HepG2 (cell line): ENCODE measurements around the gene KAZN. TPM values are rescaled to one million over a fixed set of nuclear protein-coding genes. Genes with fewer than 3 reads are reported as not detected.

Experiments used
- ATAC-seq: fragments of 200-7000 bp; cut with Tn5 transposase; 3 replicates; pipeline ENCODE4 v1.9.1; 2020; ENCODE audit warnings: mild to moderate bottlenecking, moderate library complexity
- BruUV-seq: library from RNA; stranded (reverse); fragments of 400-500 nt; replicated peaks from 2 replicates; lab custom pipeline; 2021; lab: Mats Ljungman, UMichigan
- CTCF ChIA-PET: fragments of 300-600 bp; formaldehyde crosslinking; extraction: SDS; loops from one replicate; lab custom pipeline; 2021; ENCODE audit warnings: low total read pairs, inconsistent platforms, low intra/inter-chr PET ratio; lab: Yijun Ruan, JAX
- POLR2A ChIA-PET: fragments of 350-600 bp; sonication (Branson Sonifier 250); formaldehyde crosslinking; loops from one replicate; lab custom pipeline; 2020; ENCODE audit warnings: antibody characterized with exemption, inconsistent platforms; lab: Yijun Ruan, JAX
- DNase-seq: peaks from one replicate; pipeline ENCODE4 v3.0.0-alpha.2; 2015; ENCODE audit warnings: low spot score
- FAIRE-seq: peaks from 3 replicates; lab custom pipeline; 2011; peaks lifted over from hg19 to GRCh38; lab: Jason Lieb, UNC
- H2AFZ ChIP-seq: one replicate; pipeline ENCODE4 v1.6.1; 2011; ENCODE audit warnings: low read length, inconsistent platforms
- H3K27ac ChIP-seq: fragments of 300-600 bp; 3 replicates; pipeline ENCODE4 v1.8.0; 2011; ENCODE audit warnings: mixed run types, mild to moderate bottlenecking, mixed read lengths, low read length, inconsistent platforms; ENCODE audit not compliant: insufficient read depth; ENCODE audit errors: extremely low read length
- H3K27me3 ChIP-seq, 2 experiments: fragments of 200-600 bp in 1 of 2; 2 replicates in 1 of 2; 3 replicates in 1 of 2; pipeline versions ENCODE4 v1.6.0 to v1.8.0; 2011; ENCODE audit warnings: low read length in 2 of 2, mild to moderate bottlenecking in 2 of 2, moderate library complexity in 2 of 2, inconsistent platforms in 1 of 2; ENCODE audit not compliant: insufficient read depth in 2 of 2, control insufficient read depth in 1 of 2
- H3K36me3 ChIP-seq, 2 experiments: fragments of 200-600 bp in 1 of 2; replicated peaks in 1 of 2; 2 replicates in 1 of 2; 3 replicates in 1 of 2; pipeline versions ENCODE4 v1.5.1 to v1.8.0; 2011; ENCODE audit warnings: low read length in 2 of 2, inconsistent platforms in 1 of 2; ENCODE audit not compliant: insufficient read depth in 2 of 2, control insufficient read depth in 1 of 2
- H3K4me1 ChIP-seq: 2 replicates; pipeline ENCODE4 v1.5.1; 2012; ENCODE audit warnings: low read length, inconsistent platforms; ENCODE audit not compliant: insufficient read depth
- H3K4me2 ChIP-seq: 2 replicates; pipeline ENCODE4 v1.6.0; 2011; ENCODE audit warnings: low read depth, low read length, inconsistent platforms
- H3K4me3 ChIP-seq, 3 experiments: fragments of 200-600 bp in 1 of 3; sonication (generic), shearing (Covaris generic) in 1 of 3; replicated peaks in 1 of 3; 2 replicates each; pipeline ENCODE4 v1.5.1; 2011 to 2016; ENCODE audit warnings: low read length in 3 of 3, inconsistent platforms in 2 of 3, low read depth in 2 of 3, mild to moderate bottlenecking in 2 of 3, control low read depth in 1 of 3, mixed read lengths in 1 of 3; ENCODE audit not compliant: insufficient read depth in 1 of 3
- H3K79me2 ChIP-seq: one replicate; pipeline ENCODE4 v1.6.1; 2011; ENCODE audit warnings: low read length, inconsistent platforms; ENCODE audit not compliant: insufficient read depth
- H3K9ac ChIP-seq: 2 replicates; pipeline ENCODE4 v1.6.0; 2011; ENCODE audit warnings: mild to moderate bottlenecking, low read depth, low read length, inconsistent platforms; ENCODE audit not compliant: insufficient read depth
- H3K9me3 ChIP-seq: 2 replicates; pipeline ENCODE4 v1.5.1; 2012; ENCODE audit warnings: mild to moderate bottlenecking, low read length
- H4K20me1 ChIP-seq: 2 replicates; pipeline ENCODE4 v1.6.0; 2011; ENCODE audit warnings: inconsistent platforms, mild to moderate bottlenecking, low read length, moderate library complexity; ENCODE audit not compliant: insufficient read depth
- ATF7 ChIP-seq, 2 experiments: fragments of 450-650 bp in 1 of 2; sonication (generic) in 1 of 2; formaldehyde crosslinking in 1 of 2; IDR thresholded peaks; 2 replicates each; pipeline versions ENCODE4 v1.4.0 to v1.6.1; 2016 to 2020; ENCODE audit warnings: antibody characterized with exemption in 1 of 2, mild to moderate bottlenecking in 1 of 2, missing genetic modification reagents in 1 of 2
- CREB1 ChIP-seq, 2 experiments: fragments of 450-650 bp in 1 of 2; IDR thresholded peaks; 2 replicates each; pipeline ENCODE4 v1.6.1; 2016 to 2017; ENCODE audit warnings: control low read depth in 1 of 2, mild to moderate bottlenecking in 1 of 2, missing compliant biosample characterization in 1 of 2, missing genetic modification characterization in 1 of 2
- HHEX ChIP-seq: IDR thresholded peaks from 2 replicates; pipeline ENCODE4 v1.6.1; 2016; ENCODE audit warnings: control low read depth
- MTF1 ChIP-seq: sonication (generic); formaldehyde crosslinking; IDR thresholded peaks from 2 replicates; pipeline ENCODE4 v1.5.0; 2020; ENCODE audit warnings: missing genetic modification reagents
- NFIB ChIP-seq: sonication (generic); formaldehyde crosslinking; IDR thresholded peaks from 2 replicates; pipeline ENCODE4 v1.9.0; 2021; ENCODE audit warnings: missing genetic modification reagents, mild to moderate bottlenecking, borderline replicate concordance
- PHF8 ChIP-seq: sonication (generic); formaldehyde crosslinking; IDR thresholded peaks from 2 replicates; pipeline ENCODE4 v1.5.0; 2020; ENCODE audit warnings: missing genetic modification reagents
- SP1 ChIP-seq, 2 experiments: fragments of 450-650 bp in 1 of 2; sonication (generic) in 1 of 2; formaldehyde crosslinking in 1 of 2; IDR thresholded peaks; 2 replicates each; pipeline versions ENCODE4 v1.4.0 to v1.6.1; 2016 to 2020; ENCODE audit warnings: missing genetic modification reagents in 1 of 2
- ZNF160 ChIP-seq: sonication (generic); formaldehyde crosslinking; IDR thresholded peaks from 2 replicates; pipeline ENCODE4 v1.8.0; 2022; ENCODE audit warnings: mild to moderate bottlenecking, inconsistent platforms, missing genetic modification reagents
- ZNF235 ChIP-seq: sonication (generic); formaldehyde crosslinking; IDR thresholded peaks from 2 replicates; pipeline ENCODE4 v1.8.1; 2023; ENCODE audit warnings: mild to moderate bottlenecking, missing genetic modification reagents, borderline replicate concordance
- ZNF34 ChIP-seq: sonication (generic); formaldehyde crosslinking; IDR thresholded peaks from 2 replicates; pipeline ENCODE4 v1.4.0; 2020; ENCODE audit warnings: mild to moderate bottlenecking, missing genetic modification reagents, borderline replicate concordance
- ZNF703 ChIP-seq: sonication (generic); formaldehyde crosslinking; IDR thresholded peaks from 2 replicates; pipeline ENCODE4 v1.5.1; 2020; ENCODE audit warnings: missing genetic modification reagents, mild to moderate bottlenecking, moderate library complexity, borderline replicate concordance
- WGBS: methylation state at CpG from one replicate; pipeline ENCODE4 v1.1.6; 2017; ENCODE audit warnings: low lambda C conversion rate; 5-methylcytosine and 5-hydroxymethylcytosine counted together
- in situ Hi-C: cut with HindIII; loops from 2 replicates; pipeline ENCODE4 v1.10.0; 2017; ENCODE audit warnings: low pct_unique_long_range_greater_than_20kb; ENCODE audit not compliant: extremely low pct_ligation_motif_present
- intact Hi-C: fragments of 100-400 bp; cut with micrococcal nuclease; formaldehyde crosslinking; loops from one replicate; pipeline ENCODE4 v1.10.0; 2022; ENCODE audit not compliant: unreplicated experiment
- polyA plus RNA-seq, 8 experiments: library from polyadenylated mRNA; depleted of rRNA in 3 of 8; stranded (reverse) in 7 of 8; unstranded in 1 of 8; fragments of >200 nt; fragmentation: Illumina TruSeq in 4 of 8; extraction: Trizol in 4 of 8; gene quantifications; 2 replicates each; pipeline versions ENCODE4 v1.2.1 to v1.2.3, GENCODE V29; 2011 to 2016; ENCODE audit warnings: low read depth in 4 of 8, missing spikeins in 1 of 8, mixed read lengths in 1 of 8; ENCODE audit not compliant: insufficient read depth in 1 of 8
- total RNA-seq, 5 experiments: library from RNA; depleted of rRNA; stranded (reverse); fragments of >200 nt; fragmentation: Illumina TruSeq; extraction: Trizol; gene quantifications; 2 replicates each; pipeline ENCODE4 v1.2.3, GENCODE V29; 2016; ENCODE audit warnings: low read depth in 1 of 5
- TF ChIP-seq, protein P1 (sequence below): sonication (generic); formaldehyde crosslinking; IDR thresholded peaks from 2 replicates; pipeline ENCODE4 v1.4.0; 2020; ENCODE audit warnings: missing genetic modification reagents
- TF ChIP-seq, protein P2 (sequence below), 2 experiments: sonication (generic) in 1 of 2; formaldehyde crosslinking in 1 of 2; IDR thresholded peaks; 2 replicates each; pipeline versions ENCODE4 v1.5.1 to v1.6.1; 2011 to 2020; ENCODE audit warnings: borderline replicate concordance in 1 of 2, low read depth in 1 of 2, low read length in 1 of 2, mild to moderate bottlenecking in 1 of 2, missing genetic modification reagents in 1 of 2, moderate library complexity in 1 of 2

Gene KAZN
- total and polyA plus RNA-seq, 2 of the 13 experiments (the other 11 are each of a cell fraction or from before 2014, with no cell fraction given) = 10.4 to 13.5 TPM

DNA sequence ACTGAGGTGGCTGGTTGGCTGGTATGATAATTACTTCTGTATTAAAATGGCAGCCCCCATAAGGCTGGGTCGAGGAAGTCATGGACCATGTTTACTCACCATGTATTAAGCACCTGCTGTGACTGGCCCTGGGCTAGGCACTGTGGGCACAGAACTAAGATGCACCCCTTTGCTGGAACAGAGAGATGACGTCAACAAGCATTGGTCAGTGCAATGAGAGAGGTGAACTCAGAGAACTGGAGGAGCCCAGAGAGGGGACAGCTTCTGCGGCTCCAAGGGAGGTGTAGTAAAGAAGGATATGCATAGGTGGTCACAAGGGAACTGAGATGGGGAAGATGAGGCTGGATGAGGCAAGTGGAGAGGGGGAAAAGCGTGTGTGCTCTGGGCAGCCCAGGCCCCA is 88.7 kb downstream of the KAZN start:
- no peaks in the 10 kb centered on the region for H3K9me3 ChIP-seq
- ChIA-PET CTCF (no interaction called here), POLR2A (no interaction called here)
- ATAC-seq (no peak), DNase-seq (no peak), FAIRE-seq (no peak)
- no peak overlapping the region for H3K9ac ChIP-seq
- no peak overlapping the region for H2AFZ ChIP-seq
- no TSS peak for BruUV-seq
- TF ChIP-seq ATF7 (IDR thresholded peaks at IDR 0.05) (peak; percentile 85), ATF7 (CRISPR knock-in tag; IDR thresholded peaks at IDR 0.05) (no peak), CREB1 (IDR thresholded peaks at IDR 0.05) (peak; percentile 76), CREB1 (CRISPR knock-in tag; IDR thresholded peaks at IDR 0.05) (no peak), SP1 (IDR thresholded peaks at IDR 0.05) (no peak), SP1 (CRISPR knock-in tag; IDR thresholded peaks at IDR 0.05) (no peak)
- H3K4me1 ChIP-seq = no peaks in the 10 kb centered on the region
- H3K4me3 ChIP-seq = no peak overlapping the region
- intact Hi-C loops = no loop called here
- in situ Hi-C loops = no loop called here
- H3K4me2 ChIP-seq = no peak overlapping the region
- no peaks in the 10 kb centered on the region for H4K20me1 ChIP-seq
- H3K27me3 ChIP-seq = peaks cover 1 to 35% of the 10 kb centered on the region in 2 experiments; a peak in 3 of 5 replicates
- H3K36me3 ChIP-seq = no peaks in the 10 kb centered on the region
- H3K27ac ChIP-seq = no peak overlapping the region
- 18% methylated on average over 4 of the region's 4 CpGs for WGBS
- no peaks in the 10 kb centered on the region for H3K79me2 ChIP-seq

DNA sequence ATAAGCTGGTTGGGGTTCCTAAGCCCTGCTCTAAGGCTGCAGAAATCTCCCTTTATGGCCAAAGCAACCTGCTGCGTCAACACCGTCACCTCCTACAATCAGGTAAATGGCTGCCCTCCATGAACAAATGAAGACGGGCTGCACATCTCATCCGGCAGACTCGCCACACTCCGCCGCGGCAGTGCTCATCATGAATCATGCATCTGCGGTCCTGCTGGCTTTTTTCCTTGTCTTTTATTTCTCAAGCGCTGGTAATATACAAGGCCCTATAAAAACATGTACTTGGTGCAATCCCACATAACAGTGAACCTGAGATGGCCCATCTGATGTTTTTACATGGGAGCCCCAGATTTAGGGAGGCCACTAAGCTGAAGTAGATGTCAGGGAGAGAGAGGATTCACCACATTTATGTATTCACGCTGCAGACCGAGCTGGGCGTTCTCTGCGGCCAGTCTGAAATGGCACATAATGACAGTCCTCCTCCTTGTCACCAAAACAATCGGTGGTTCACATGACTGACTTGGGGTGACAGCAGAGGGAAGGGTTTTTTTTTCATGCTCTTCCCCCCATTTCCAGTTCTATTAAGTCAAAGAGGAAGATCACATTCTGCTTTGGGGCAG is 91.6 kb downstream of the KAZN start:
- WGBS = 37% methylated on average over 14 of the region's 15 CpGs
- Histone ChIP-seq H3K27ac (no peak overlapping the region), H3K9ac (no peak overlapping the region), H4K20me1 (no peaks in the 10 kb centered on the region), H3K27me3 (peaks cover 3 to 61% of the 10 kb centered on the region in 2 experiments; a peak in 4 of 5 replicates), H3K4me2 (no peak overlapping the region), H3K79me2 (no peaks in the 10 kb centered on the region), H3K4me3 (no peak overlapping the region), H3K36me3 (no peaks in the 10 kb centered on the region), H3K9me3 (no peaks in the 10 kb centered on the region), H3K4me1 (no peaks in the 10 kb centered on the region), H2AFZ (no peak overlapping the region)
- no TSS peak for BruUV-seq
- POLR2A ChIA-PET = no interaction called here
- FAIRE-seq (no peak), ATAC-seq (no peak), DNase-seq (no peak)
- CTCF ChIA-PET = no interaction called here
- in situ Hi-C loops (no loop called here), intact Hi-C loops (no loop called here)
- TF ChIP-seq PHF8 = no peak
- TF ChIP-seq, protein P1, sequence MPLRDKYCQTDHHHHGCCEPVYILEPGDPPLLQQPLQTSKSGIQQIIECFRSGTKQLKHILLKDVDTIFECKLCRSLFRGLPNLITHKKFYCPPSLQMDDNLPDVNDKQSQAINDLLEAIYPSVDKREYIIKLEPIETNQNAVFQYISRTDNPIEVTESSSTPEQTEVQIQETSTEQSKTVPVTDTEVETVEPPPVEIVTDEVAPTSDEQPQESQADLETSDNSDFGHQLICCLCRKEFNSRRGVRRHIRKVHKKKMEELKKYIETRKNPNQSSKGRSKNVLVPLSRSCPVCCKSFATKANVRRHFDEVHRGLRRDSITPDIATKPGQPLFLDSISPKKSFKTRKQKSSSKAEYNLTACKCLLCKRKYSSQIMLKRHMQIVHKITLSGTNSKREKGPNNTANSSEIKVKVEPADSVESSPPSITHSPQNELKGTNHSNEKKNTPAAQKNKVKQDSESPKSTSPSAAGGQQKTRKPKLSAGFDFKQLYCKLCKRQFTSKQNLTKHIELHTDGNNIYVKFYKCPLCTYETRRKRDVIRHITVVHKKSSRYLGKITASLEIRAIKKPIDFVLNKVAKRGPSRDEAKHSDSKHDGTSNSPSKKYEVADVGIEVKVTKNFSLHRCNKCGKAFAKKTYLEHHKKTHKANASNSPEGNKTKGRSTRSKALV = no peak
- TF ChIP-seq ZNF160 (CRISPR knock-in tag) = no peak
- no peak for TF ChIP-seq ZNF703 (CRISPR knock-in tag)
- TF ChIP-seq, protein P2, sequence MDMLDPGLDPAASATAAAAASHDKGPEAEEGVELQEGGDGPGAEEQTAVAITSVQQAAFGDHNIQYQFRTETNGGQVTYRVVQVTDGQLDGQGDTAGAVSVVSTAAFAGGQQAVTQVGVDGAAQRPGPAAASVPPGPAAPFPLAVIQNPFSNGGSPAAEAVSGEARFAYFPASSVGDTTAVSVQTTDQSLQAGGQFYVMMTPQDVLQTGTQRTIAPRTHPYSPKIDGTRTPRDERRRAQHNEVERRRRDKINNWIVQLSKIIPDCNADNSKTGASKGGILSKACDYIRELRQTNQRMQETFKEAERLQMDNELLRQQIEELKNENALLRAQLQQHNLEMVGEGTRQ (IDR thresholded peaks at IDR 0.05; ENCODE audit: low read depth, low read length) = no peak
- TF ChIP-seq, protein P2 (CRISPR knock-in tag; IDR thresholded peaks at IDR 0.05; ENCODE audit: borderline replicate concordance) = no peak
- no peak for TF ChIP-seq MTF1 (CRISPR knock-in tag)
- no peak for TF ChIP-seq HHEX (CRISPR knock-in tag)
- no peak for TF ChIP-seq ZNF235 (CRISPR knock-in tag)
- TF ChIP-seq ZNF34 = no peak
- TF ChIP-seq NFIB (CRISPR knock-in tag) = no peak
